HepG2 (cell line): ENCODE measurements around the gene SEPTIN10. TPM values are rescaled to one million over a fixed set of nuclear protein-coding genes. Genes with fewer than 3 reads are reported as not detected.

Experiments used
- ARNT2 ChIP-seq: sonication (generic); formaldehyde crosslinking; IDR thresholded peaks from 2 replicates; pipeline ENCODE4 v1.8.0; 2022; ENCODE audit warnings: mild to moderate bottlenecking, low read depth, missing genetic modification reagents, moderate library complexity
- ATF2 ChIP-seq: sonication (generic); formaldehyde crosslinking; IDR thresholded peaks from 2 replicates; pipeline ENCODE4 v1.4.0; 2020; ENCODE audit warnings: missing genetic modification reagents
- HNF4G ChIP-seq, 2 experiments: sonication (generic) in 1 of 2; formaldehyde crosslinking in 1 of 2; IDR thresholded peaks; 2 replicates each; pipeline versions ENCODE4 v1.4.0 to v1.6.1; 2011 to 2020; ENCODE audit warnings: borderline replicate concordance in 2 of 2, low read depth in 2 of 2, mild to moderate bottlenecking in 2 of 2, low read length in 1 of 2, missing genetic modification reagents in 1 of 2, moderate library complexity in 1 of 2
- HNRNPL ChIP-seq: fragments of 200-400 bp; formaldehyde crosslinking; IDR thresholded peaks from 2 replicates; pipeline ENCODE4 v1.6.1; 2017; ENCODE audit warnings: mild to moderate bottlenecking, low read depth, low read length
- KDM4B ChIP-seq: sonication (generic); formaldehyde crosslinking; IDR thresholded peaks from 2 replicates; pipeline ENCODE4 v1.4.0; 2020; ENCODE audit warnings: missing genetic modification reagents
- MED13 ChIP-seq: sonication (generic); formaldehyde crosslinking; IDR thresholded peaks from 2 replicates; pipeline ENCODE4 v1.5.0; 2020; ENCODE audit warnings: missing genetic modification reagents
- MXD3 ChIP-seq: IDR thresholded peaks from 2 replicates; pipeline ENCODE4 v1.6.1; 2016; ENCODE audit warnings: mild to moderate bottlenecking, missing biosample characterization, missing genetic modification reagents
- NFIC ChIP-seq: IDR thresholded peaks from 2 replicates; pipeline ENCODE4 v1.6.1; 2012; ENCODE audit warnings: mild to moderate bottlenecking, low read length, inconsistent platforms
- PBX3 ChIP-seq: sonication (generic); formaldehyde crosslinking; IDR thresholded peaks from 2 replicates; pipeline ENCODE4 v1.8.1; 2023; ENCODE audit warnings: missing genetic modification reagents, inconsistent platforms, borderline replicate concordance
- SMARCC2 ChIP-seq: fragments of 450-650 bp; IDR thresholded peaks from 2 replicates; pipeline ENCODE4 v1.6.1; 2017; ENCODE audit warnings: antibody characterized with exemption, mild to moderate bottlenecking
- SOX5 ChIP-seq: IDR thresholded peaks from 2 replicates; pipeline ENCODE4 v1.6.1; 2016; ENCODE audit warnings: borderline replicate concordance
- SPEN ChIP-seq: sonication (generic); formaldehyde crosslinking; IDR thresholded peaks from 2 replicates; pipeline ENCODE4 v1.5.1; 2020; ENCODE audit warnings: low read depth, mild to moderate bottlenecking, missing genetic modification reagents
- TRIM22 ChIP-seq: fragments of 450-650 bp; IDR thresholded peaks from 2 replicates; pipeline ENCODE4 v1.6.1; 2017
- U2AF1 ChIP-seq: fragments of 200-400 bp; formaldehyde crosslinking; optimal IDR thresholded peaks from 2 replicates; pipeline ENCODE3; 2017; ENCODE audit warnings: mild to moderate bottlenecking, low read depth, low read length
- U2AF2 ChIP-seq: fragments of 200-400 bp; formaldehyde crosslinking; IDR thresholded peaks from 2 replicates; pipeline ENCODE4 v1.6.1; 2017; ENCODE audit warnings: low read depth, mild to moderate bottlenecking, low read length
- ZFYVE20 ChIP-seq: sonication (generic); formaldehyde crosslinking; IDR thresholded peaks from 2 replicates; pipeline ENCODE4 v1.8.0; 2023; ENCODE audit warnings: low read depth, mild to moderate bottlenecking, moderate library complexity, missing genetic modification reagents, borderline replicate concordance
- ZNF143 ChIP-seq: sonication (generic); formaldehyde crosslinking; IDR thresholded peaks from 2 replicates; pipeline ENCODE4 v1.4.0; 2020; ENCODE audit warnings: missing genetic modification reagents
- ZNF263 ChIP-seq: sonication (generic); formaldehyde crosslinking; IDR thresholded peaks from 2 replicates; pipeline ENCODE4 v1.4.0; 2020; ENCODE audit warnings: missing genetic modification reagents
- ZNF512B ChIP-seq: sonication (generic); formaldehyde crosslinking; IDR thresholded peaks from 2 replicates; pipeline ENCODE4 v1.5.1; 2020; ENCODE audit warnings: missing genetic modification reagents, mild to moderate bottlenecking, borderline replicate concordance
- ZNF710 ChIP-seq: sonication (generic); formaldehyde crosslinking; IDR thresholded peaks from 2 replicates; pipeline ENCODE4 v1.5.0; 2020; ENCODE audit warnings: mild to moderate bottlenecking, missing genetic modification reagents, borderline replicate concordance
- ZNF766 ChIP-seq: sonication (generic); formaldehyde crosslinking; IDR thresholded peaks from 2 replicates; pipeline ENCODE4 v1.5.0; 2020; ENCODE audit warnings: missing genetic modification reagents, borderline replicate concordance
- ZNF776 ChIP-seq: sonication (generic); formaldehyde crosslinking; IDR thresholded peaks from 2 replicates; pipeline ENCODE4 v1.4.0; 2020; ENCODE audit warnings: mild to moderate bottlenecking, missing genetic modification reagents
- polyA plus RNA-seq, 8 experiments: library from polyadenylated mRNA; depleted of rRNA in 3 of 8; stranded (reverse) in 7 of 8; unstranded in 1 of 8; fragments of >200 nt; fragmentation: Illumina TruSeq in 4 of 8; extraction: Trizol in 4 of 8; gene quantifications; 2 replicates each; pipeline versions ENCODE4 v1.2.1 to v1.2.3, GENCODE V29; 2011 to 2016; ENCODE audit warnings: low read depth in 4 of 8, missing spikeins in 1 of 8, mixed read lengths in 1 of 8; ENCODE audit not compliant: insufficient read depth in 1 of 8
- total RNA-seq, 5 experiments: library from RNA; depleted of rRNA; stranded (reverse); fragments of >200 nt; fragmentation: Illumina TruSeq; extraction: Trizol; gene quantifications; 2 replicates each; pipeline ENCODE4 v1.2.3, GENCODE V29; 2016; ENCODE audit warnings: low read depth in 1 of 5

The SEPTIN10 gene
- total and polyA plus RNA-seq, 2 of the 13 experiments (the other 11 are each of a cell fraction or from before 2014, with no cell fraction given) = 45.8 to 67.5 TPM

- TF ChIP-seq SOX5 (CRISPR knock-in tag) = no peak
- no peak for TF ChIP-seq HNRNPL
- TF ChIP-seq ZNF263 = peak; percentile 91
- TF ChIP-seq HNF4G (IDR thresholded peaks at IDR 0.05; ENCODE audit: borderline replicate concordance, low read depth, low read length) = peak; percentile 74
- TF ChIP-seq HNF4G (CRISPR knock-in tag; IDR thresholded peaks at IDR 0.05; ENCODE audit: borderline replicate concordance, low read depth) = 0 out of 2 replicates have a peak, but pooled peaks have one; percentile 30
- TF ChIP-seq KDM4B (CRISPR knock-in tag) = no peak
- no peak for TF ChIP-seq NFIC
- TF ChIP-seq ZNF776 = no peak
- peak; percentile 68; the same call in 1 of the 2 replicates for TF ChIP-seq ZNF710 (CRISPR knock-in tag)
- no peak for TF ChIP-seq SMARCC2
- no peak for TF ChIP-seq U2AF2
- no peak for TF ChIP-seq ZNF143 (CRISPR knock-in tag)
- no peak for TF ChIP-seq U2AF1
- TF ChIP-seq ZNF512B (CRISPR knock-in tag) = no peak
- TF ChIP-seq PBX3 = no peak
- no peak for TF ChIP-seq ZFYVE20
- no peak for TF ChIP-seq ATF2
- no peak for TF ChIP-seq ZNF766 (CRISPR knock-in tag)
- TF ChIP-seq MXD3 (CRISPR knock-in tag) = no peak
- no peak for TF ChIP-seq SPEN (CRISPR knock-in tag)
- TF ChIP-seq ARNT2 (CRISPR knock-in tag) = no peak
- TF ChIP-seq MED13 (CRISPR knock-in tag) = no peak
- TF ChIP-seq TRIM22 = no peak
Measured at GRCh38 chr2:109623923-109624322, 10.2 kb upstream of the SEPTIN10 start (continued).
